HG03039 (cell line): Measurements from ENCODE around the gene NLGN1.

ENCODE experiments used
- ATAC-seq: cut with Tn5 transposase; IDR thresholded peaks from one replicate; pipeline ENCODE4 v1.9.1; 2021; ENCODE audit warnings: mild to moderate bottlenecking, moderate library complexity; ENCODE audit not compliant: unreplicated experiment

NLGN1 gene

GRCh38 chr3:174060431-174060830 lies 662.9 kb downstream of the NLGN1 start:
- no peak for ATAC-seq

DNA sequence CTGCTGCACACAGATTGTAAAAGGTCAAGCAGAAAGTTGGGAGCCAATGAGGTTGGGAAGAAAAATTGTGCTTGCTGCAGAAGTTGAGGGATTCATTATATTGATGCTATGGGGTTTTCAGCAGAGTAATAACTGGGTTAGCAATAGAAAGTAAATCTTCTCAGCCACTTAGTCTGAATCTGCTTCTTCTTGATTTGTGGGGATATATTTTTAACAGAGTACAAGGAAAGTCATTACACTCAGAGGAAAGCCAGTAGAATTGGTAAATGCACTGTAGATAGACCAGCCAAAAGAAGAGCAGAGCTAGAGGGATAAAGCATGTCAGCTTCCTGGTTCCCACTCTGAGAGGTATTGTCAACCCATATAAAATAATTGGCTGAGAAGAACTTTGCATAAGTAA lies 663.6 kb downstream of the NLGN1 start:
- no peak for ATAC-seq

DNA sequence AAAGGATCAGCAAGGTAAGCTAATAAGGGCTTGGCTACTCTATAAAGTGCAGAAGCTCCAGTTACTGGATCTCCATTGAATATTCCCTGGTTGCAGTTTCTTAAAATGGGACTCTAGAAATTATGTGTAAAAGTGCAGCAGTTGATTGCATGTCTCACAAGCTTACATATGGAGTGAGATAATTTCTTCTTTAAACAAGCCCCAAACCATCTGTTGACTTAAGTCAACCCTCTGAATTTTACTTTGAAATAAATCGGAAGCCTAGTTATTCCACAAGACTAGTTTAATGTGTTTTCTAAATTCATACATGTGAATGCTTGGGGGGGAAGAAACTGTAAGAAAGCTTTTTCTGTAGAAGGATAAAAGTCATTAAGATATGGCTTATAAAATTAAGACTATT lies 664.2 kb downstream of the NLGN1 start:
- no peak for ATAC-seq

DNA sequence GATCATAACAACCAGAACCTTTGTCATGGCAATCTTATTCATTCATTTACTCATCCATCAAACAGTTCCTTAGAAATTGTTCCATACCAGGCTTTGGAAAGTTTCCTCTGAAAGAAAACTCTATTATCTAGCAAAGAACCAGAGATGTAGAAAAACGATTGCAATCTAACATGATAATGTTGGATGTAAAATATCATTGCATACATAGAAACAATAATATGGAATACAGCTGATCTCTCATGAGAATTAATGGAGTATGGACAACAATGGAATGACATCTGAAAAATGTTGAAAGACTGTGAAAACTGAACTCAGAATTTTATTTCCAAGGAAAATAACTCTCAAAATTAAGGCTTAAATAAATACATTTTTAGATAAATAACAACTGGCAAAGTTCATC lies 665.4 kb downstream of the NLGN1 start:
- ATAC-seq = no peak

DNA sequence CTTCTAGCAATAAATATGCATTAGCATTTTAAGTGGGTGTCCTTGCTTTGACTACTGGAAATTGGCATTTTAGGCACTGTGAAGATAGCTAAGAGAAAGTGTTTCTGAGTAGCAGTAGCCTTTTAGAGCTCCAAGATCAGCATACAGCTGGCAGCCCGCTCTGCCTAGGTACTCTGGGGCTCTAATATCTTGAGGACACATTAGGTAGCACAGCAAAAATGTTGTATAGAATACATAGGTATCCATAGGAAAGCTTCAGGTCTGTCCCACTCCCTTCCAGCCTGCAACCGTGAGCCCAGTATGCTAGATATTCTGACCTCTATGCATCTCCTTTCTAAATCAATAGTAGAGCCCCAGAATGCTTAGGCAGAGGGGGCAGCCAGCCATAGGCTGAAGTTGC lies 670.5 kb downstream of the NLGN1 start:
- no peak for ATAC-seq

- ATAC-seq = no peak
Measured at GRCh38 chr3:174072675-174073074, 675.1 kb downstream of the NLGN1 start.

DNA sequence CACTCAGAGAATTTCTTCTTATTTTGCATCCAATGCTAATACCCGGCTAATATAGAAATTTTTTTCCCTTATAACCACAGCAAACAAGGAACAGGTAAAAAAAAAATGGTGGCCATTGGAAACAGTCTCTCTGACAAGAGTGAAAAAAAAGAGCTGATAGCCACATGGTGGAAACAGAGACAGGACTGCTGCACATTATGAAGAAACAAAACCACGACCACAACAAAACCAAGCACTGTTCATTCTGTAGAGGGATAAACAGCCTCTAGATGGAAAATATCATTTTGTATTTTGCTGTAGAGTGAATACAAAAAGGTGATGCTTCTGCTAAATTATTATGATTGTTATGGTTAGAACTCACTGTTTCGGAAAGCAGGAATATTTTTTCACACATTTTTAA lies 686.2 kb downstream of the NLGN1 start:
- no peak for ATAC-seq

DNA sequence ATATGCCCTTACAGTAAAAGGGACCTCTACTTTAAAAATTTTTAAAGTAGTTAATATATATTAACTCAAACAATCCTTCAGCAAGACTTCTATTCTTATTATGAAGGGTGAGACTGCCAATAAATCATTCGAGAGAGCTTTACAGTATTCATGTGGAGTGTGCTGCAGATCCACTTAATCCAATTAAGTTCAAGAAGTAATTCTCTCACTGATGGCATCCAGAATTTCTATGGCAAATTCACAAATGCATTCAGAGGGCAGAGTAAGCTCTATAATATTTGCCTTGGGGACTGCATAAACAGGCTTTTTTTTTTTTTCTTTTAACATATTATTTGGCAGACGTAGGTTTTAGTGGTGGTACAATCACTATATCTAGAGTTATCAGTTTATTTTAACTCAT lies 692.0 kb downstream of the NLGN1 start:
- ATAC-seq = no peak

- ATAC-seq = no peak
Measured at GRCh38 chr3:174094669-174095068, 697.1 kb downstream of the NLGN1 start.

DNA sequence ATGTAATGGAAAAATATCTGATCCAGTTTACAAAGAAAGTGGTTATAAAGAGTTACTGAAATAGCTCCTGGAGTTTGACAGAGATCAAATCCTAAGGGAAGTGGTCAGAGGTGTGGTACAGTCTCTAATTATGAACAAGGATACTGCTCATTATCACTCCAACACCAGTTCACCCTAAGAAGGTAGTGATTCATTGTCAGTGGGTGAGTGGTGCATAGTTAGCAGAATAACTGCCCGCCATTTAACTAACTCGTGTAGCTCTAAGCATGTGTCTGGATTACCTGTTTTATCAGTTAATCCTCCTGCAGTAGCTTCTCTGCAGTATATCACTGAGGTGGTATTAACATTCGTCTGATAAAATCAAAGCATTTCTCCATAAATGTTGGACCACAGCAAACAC lies 700.1 kb downstream of the NLGN1 start:
- no peak for ATAC-seq

- ATAC-seq = no peak
Measured at GRCh38 chr3:174098746-174099145, 701.2 kb downstream of the NLGN1 start.

- no peak for ATAC-seq
Measured at GRCh38 chr3:174099724-174100123, 702.2 kb downstream of the NLGN1 start.

- no peak for ATAC-seq
Measured at GRCh38 chr3:174100744-174101143, 703.2 kb downstream of the NLGN1 start.

DNA sequence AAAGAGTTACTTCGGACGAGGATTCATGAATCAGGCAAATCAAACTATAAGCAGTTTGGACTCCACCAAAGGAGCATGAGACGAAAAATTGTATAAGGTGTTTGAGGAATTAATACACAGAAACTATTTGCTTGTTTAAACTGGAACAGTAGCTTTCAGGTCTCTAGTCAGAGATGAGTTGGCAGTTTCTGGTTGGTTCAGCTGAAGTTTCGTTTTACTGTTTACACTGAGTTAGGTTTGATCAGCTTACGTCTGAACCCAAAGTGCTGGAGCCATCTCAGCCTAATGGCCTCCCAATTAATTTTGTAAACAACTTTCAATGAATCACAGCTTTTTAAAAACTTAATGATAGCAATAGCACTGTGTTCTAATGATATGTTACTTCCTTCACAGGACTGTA lies 703.7 kb downstream of the NLGN1 start:
- peak; percentile 92 for ATAC-seq

- no peak for ATAC-seq
Measured at GRCh38 chr3:174102274-174102673, 704.7 kb downstream of the NLGN1 start.

GRCh38 chr3:174102866-174103265 lies 705.3 kb downstream of the NLGN1 start:
- ATAC-seq = no peak

DNA sequence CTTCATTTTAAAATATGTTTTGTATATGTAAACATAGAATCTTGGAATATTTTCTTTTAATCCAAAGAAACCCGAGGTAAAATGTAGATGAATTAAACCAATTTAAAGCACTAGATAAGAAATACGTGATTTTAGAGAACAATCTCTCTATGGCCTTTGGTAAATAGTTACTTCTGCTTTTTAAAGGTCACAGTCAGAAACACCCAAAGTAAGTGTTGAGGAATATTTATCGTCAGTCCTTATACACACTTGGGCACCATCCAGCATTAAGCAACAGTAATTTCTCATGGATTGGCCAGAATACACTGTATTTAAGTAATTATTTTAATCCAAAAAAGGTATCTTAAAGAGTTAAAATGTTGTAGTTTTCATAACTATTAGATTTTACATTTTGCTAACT lies 713.2 kb downstream of the NLGN1 start:
- ATAC-seq = no peak

GRCh38 chr3:174111776-174112175 lies 714.2 kb downstream of the NLGN1 start:
- no peak for ATAC-seq

DNA sequence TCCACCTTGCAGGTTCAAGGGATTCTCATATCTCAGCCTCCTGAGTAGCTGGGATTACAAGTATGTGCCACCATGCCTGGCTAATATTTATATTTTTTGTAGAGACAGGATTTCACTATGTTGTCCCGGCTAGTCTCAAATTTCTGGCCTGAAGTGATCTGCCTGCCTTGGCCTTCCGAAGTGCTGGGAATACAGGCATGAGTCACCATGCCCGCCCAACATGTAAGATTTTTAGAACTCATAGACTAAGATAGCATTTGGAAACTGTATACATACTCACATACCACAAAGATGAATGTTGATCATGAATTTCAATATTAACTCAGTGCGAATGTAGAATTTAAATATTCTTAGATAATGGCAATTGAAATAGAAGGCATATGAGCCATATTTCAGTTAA lies 718.9 kb downstream of the NLGN1 start:
- no peak for ATAC-seq

- ATAC-seq = no peak
Measured at GRCh38 chr3:174120997-174121396, 723.5 kb downstream of the NLGN1 start.

GRCh38 chr3:174122411-174122810 lies 724.9 kb downstream of the NLGN1 start:
- ATAC-seq = no peak

GRCh38 chr3:174125267-174125824 lies 727.8 kb downstream of the NLGN1 start:
- ATAC-seq = no peak

- ATAC-seq = no peak
Measured at GRCh38 chr3:174126990-174127758, 729.6 kb downstream of the NLGN1 start.
